ENCODE results near the gene ADAMTS7. TPM values are rescaled to one million over a fixed set of nuclear protein-coding genes. Genes with fewer than 3 reads are reported as not detected.

ADAMTS7 gene
- total RNA-seq, 1 experiment from 2014 or later: 10.7 TPM

DNA sequence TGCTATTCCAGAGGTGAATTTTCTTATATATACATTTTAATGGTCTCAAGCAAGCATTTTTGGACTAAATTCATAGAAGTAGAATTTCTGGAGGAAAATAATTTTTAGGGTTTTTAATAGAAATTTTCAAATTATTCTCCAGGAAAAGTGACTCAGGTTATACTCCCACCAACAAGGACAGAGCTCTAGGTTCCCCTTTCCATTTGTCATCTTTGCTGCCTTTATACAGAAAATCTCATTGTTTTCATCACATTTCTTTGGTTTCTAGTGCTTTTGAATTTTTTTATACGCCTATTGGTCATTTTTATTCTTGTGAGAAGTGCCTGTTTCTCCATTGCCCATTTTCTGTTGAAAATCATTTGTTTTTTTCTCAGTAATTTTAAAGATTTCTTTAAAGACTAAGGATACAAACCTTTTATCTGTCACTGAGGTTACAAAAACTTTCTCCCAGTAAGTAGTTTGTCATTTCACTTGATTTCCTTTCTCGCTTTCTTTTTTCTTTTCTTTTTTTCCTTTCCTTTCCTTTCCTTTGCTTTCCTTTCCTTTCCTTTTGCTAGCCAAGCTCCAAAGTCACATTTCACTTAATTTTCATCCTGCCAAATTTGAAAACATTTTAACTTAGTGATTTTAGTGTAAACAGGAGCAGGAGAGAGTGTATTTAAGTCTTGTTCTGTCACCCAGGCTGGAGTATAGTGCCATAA lies 93.2 kb downstream of the ADAMTS7 start:
- intact Hi-C loops (cut with micrococcal nuclease): loop anchor here (5.0 kb wide), 1 partner anchor 34 kb away; no protein-coding TSS in a partner anchor
- ChIA-PET CTCF (interaction anchor here (0.6 to 1.0 kb wide), 3 partner anchors 8 to 499 kb away, joined by 3 to 4 read pairs (median 3); no protein-coding TSS in a partner anchor), POLR2A (interaction anchor here (1.0 kb wide), 1 partner anchor 153 kb away, joined by 4 read pairs; the partner anchor contains the start of gene CHRNA5)
- Mint-ChIP-seq H3K9me3 (ENCODE audit: unreplicated experiment) (peaks cover 9% of the 10 kb centered on the region), H3K27ac (ENCODE audit: low read depth, unreplicated experiment) (no peak overlapping the region), H3K27me3 (ENCODE audit: insufficient read depth, unreplicated experiment) (no peaks in the 10 kb centered on the region), H3K4me3 (ENCODE audit: unreplicated experiment) (no peak overlapping the region), H3K4me1 (ENCODE audit: insufficient read depth, unreplicated experiment) (peaks cover 28% of the 10 kb centered on the region), H3K36me3 (ENCODE audit: insufficient read depth, unreplicated experiment) (no peaks in the 10 kb centered on the region)
- TF ChIP-seq, protein P1, sequence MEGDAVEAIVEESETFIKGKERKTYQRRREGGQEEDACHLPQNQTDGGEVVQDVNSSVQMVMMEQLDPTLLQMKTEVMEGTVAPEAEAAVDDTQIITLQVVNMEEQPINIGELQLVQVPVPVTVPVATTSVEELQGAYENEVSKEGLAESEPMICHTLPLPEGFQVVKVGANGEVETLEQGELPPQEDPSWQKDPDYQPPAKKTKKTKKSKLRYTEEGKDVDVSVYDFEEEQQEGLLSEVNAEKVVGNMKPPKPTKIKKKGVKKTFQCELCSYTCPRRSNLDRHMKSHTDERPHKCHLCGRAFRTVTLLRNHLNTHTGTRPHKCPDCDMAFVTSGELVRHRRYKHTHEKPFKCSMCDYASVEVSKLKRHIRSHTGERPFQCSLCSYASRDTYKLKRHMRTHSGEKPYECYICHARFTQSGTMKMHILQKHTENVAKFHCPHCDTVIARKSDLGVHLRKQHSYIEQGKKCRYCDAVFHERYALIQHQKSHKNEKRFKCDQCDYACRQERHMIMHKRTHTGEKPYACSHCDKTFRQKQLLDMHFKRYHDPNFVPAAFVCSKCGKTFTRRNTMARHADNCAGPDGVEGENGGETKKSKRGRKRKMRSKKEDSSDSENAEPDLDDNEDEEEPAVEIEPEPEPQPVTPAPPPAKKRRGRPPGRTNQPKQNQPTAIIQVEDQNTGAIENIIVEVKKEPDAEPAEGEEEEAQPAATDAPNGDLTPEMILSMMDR (IDR thresholded peaks at IDR 0.05; ENCODE audit: unreplicated experiment): no peak
- BruUV-seq (replicated peaks): no TSS peak
- DNase-seq (ENCODE audit: unreplicated experiment): no peak

DNA sequence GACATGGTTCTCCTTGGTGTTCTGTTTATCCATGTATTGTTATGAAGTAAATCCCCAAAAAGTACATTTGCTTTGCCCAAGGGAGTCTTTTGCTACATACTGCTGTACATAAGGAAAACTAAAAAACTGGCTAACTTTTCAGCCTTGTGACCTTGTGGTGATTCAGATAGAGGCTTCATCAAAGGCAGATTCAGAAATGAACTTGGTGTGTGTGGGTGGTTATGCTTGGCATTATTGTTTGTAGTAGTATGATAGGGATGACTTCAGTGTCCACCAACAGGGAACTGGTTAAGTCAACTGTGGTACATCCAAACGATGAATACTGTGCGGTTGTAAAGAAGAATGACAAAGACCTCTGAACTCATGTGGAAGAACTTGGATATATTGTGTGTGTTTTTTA lies 94.6 kb downstream of the ADAMTS7 start:
- ChIA-PET POLR2A (interaction anchor here (0.7 to 1.2 kb wide), 3 partner anchors 34 to 157 kb away, joined by 3 to 5 read pairs (median 4); no protein-coding TSS in a partner anchor), CTCF (no interaction called here)
- BruUV-seq (replicated peaks): no TSS peak

DNA sequence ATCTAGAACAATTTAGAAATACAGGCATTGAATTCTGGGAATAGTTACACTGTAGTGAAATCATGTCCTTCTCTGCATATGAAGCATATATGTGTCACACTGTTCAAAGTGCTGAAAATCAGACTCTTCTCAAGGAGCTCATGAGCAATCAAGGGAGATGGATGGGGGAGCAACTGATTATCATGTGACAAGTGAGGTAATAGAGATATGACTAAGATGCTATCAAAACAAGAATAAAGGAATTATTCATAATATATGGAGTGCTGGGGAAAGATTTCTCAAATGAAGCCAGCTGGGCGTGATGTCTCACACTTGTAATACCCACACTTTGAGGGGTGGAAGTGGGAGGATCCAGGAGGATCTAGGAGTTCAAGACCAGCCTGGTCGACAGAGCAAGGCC lies 95.3 kb downstream of the ADAMTS7 start:
- H3K27ac Mint-ChIP-seq (ENCODE audit: low read depth, unreplicated experiment): peak overlapping the region; percentile 78
- intact Hi-C loops (cut with micrococcal nuclease): loop anchor here (5.0 kb wide), 1 partner anchor 36 kb away; no protein-coding TSS in a partner anchor

More for the DNA sequence above, 94.6 kb downstream of the ADAMTS7 start:
- H3K27me3 Mint-ChIP-seq (ENCODE audit: insufficient read depth, unreplicated experiment): no peaks in the 10 kb centered on the region
- DNase-seq (ENCODE audit: unreplicated experiment): no peak
- intact Hi-C loops (cut with micrococcal nuclease): loop anchor here (5.0 kb wide), 1 partner anchor 36 kb away; no protein-coding TSS in a partner anchor
- H3K9me3 Mint-ChIP-seq (ENCODE audit: unreplicated experiment): peaks cover 10% of the 10 kb centered on the region
- H3K27ac Mint-ChIP-seq (ENCODE audit: low read depth, unreplicated experiment): no peak overlapping the region
- no peak overlapping the region for H3K4me3 Mint-ChIP-seq (ENCODE audit: unreplicated experiment)
- no peaks in the 10 kb centered on the region for H3K36me3 Mint-ChIP-seq (ENCODE audit: insufficient read depth, unreplicated experiment)
- peaks cover 28% of the 10 kb centered on the region for H3K4me1 Mint-ChIP-seq (ENCODE audit: insufficient read depth, unreplicated experiment)
- TF ChIP-seq, protein P1 (IDR thresholded peaks at IDR 0.05; ENCODE audit: unreplicated experiment): no peak

DNA sequence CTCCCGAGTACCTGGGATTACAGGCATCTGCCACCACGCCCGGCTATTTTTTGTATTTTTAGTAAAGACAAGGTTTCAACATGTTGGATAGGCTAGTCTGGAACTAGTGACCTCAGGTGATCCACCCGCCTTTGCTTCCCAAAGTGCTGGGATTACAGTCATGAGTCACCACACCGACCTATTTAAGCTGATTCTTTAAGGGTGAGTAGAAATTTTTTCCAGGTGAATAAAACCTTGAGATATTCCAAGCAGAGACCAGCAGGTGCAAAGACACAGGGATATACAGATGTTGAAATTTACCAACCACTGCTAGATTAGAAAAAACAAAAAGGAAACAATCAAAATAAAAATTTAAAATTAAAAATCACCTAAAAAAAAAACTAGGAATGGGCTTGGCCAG lies 95.8 kb downstream of the ADAMTS7 start:
- ChIA-PET POLR2A (interaction anchor here (0.7 to 1.4 kb wide), 7 partner anchors 76 to 501 kb away, joined by 3 to 8 read pairs (median 4); partner anchors contain the start of genes ADAMTS7 and CHRNA5), CTCF (interaction anchor here (0.6 to 0.7 kb wide), 2 partner anchors 79 to 403 kb away, joined by 3 to 5 read pairs; no protein-coding TSS in a partner anchor)
- peak; percentile 62 for DNase-seq (ENCODE audit: unreplicated experiment)
- TF ChIP-seq, protein P1 (IDR thresholded peaks at IDR 0.05; ENCODE audit: unreplicated experiment): no peak
- Mint-ChIP-seq H3K4me1 (ENCODE audit: insufficient read depth, unreplicated experiment) (peaks cover 28% of the 10 kb centered on the region), H3K4me3 (ENCODE audit: unreplicated experiment) (no peak overlapping the region), H3K9me3 (ENCODE audit: unreplicated experiment) (peaks cover 10% of the 10 kb centered on the region), H3K27me3 (ENCODE audit: insufficient read depth, unreplicated experiment) (no peaks in the 10 kb centered on the region), H3K27ac (ENCODE audit: low read depth, unreplicated experiment) (peak overlapping the region; percentile 78), H3K36me3 (ENCODE audit: insufficient read depth, unreplicated experiment) (no peaks in the 10 kb centered on the region)
- no TSS peak for BruUV-seq (replicated peaks)
- intact Hi-C loops (cut with micrococcal nuclease): loop anchor here (5.0 kb wide), 1 partner anchor 37 kb away; no protein-coding TSS in a partner anchor

More for the DNA sequence above, 95.3 kb downstream of the ADAMTS7 start:
- no TSS peak for BruUV-seq (replicated peaks)
- ChIA-PET CTCF (no interaction called here), POLR2A (interaction anchor here (0.7 to 1.4 kb wide), 8 partner anchors 35 to 502 kb away, joined by 3 to 8 read pairs (median 4); partner anchors contain the start of genes ADAMTS7 and CHRNA5)
- H3K27me3 Mint-ChIP-seq (ENCODE audit: insufficient read depth, unreplicated experiment): no peaks in the 10 kb centered on the region
- TF ChIP-seq, protein P1 (IDR thresholded peaks at IDR 0.05; ENCODE audit: unreplicated experiment): no peak
- no peaks in the 10 kb centered on the region for H3K36me3 Mint-ChIP-seq (ENCODE audit: insufficient read depth, unreplicated experiment)
- no peak overlapping the region for H3K4me3 Mint-ChIP-seq (ENCODE audit: unreplicated experiment)
- H3K9me3 Mint-ChIP-seq (ENCODE audit: unreplicated experiment): peaks cover 10% of the 10 kb centered on the region
- H3K4me1 Mint-ChIP-seq (ENCODE audit: insufficient read depth, unreplicated experiment): peaks cover 28% of the 10 kb centered on the region
- peak; percentile 80 for DNase-seq (ENCODE audit: unreplicated experiment)

Data from MCF 10A (cell line).